GM12878 (cell line): Measurements from ENCODE around the gene ARPC1B. TPM values are rescaled to one million over a fixed set of nuclear protein-coding genes. Genes with fewer than 3 reads are reported as not detected.

Experiments used
- ATAC-seq: fragments of 200-7000 bp; cut with Tn5 transposase; 3 replicates; pipeline ENCODE4 v1.9.1; 2020; ENCODE audit warnings: mild to moderate bottlenecking, moderate library complexity
- BruUV-seq: library from RNA; stranded (reverse); fragments of 400-500 nt; replicated peaks from 2 replicates; lab custom pipeline; 2021; lab: Mats Ljungman, UMichigan
- CTCF ChIA-PET: fragments of 300-600 bp; sonication (Branson Sonifier 250); formaldehyde crosslinking; extraction: SDS; loops from one replicate; lab custom pipeline; 2021; ENCODE audit warnings: inconsistent platforms; lab: Yijun Ruan, JAX
- POLR2A ChIA-PET: fragments of 350-600 bp; formaldehyde crosslinking; extraction: SDS; loops from one replicate; lab custom pipeline; 2021; ENCODE audit warnings: inconsistent platforms; lab: Charles Lee
- RAD21 ChIA-PET: fragments of 300-600 bp; sonication (Branson Sonifier 250); formaldehyde crosslinking; loops from one replicate; lab custom pipeline; 2023; ENCODE audit warnings: antibody characterized with exemption; ENCODE audit not compliant: unreplicated experiment; lab: Charles Lee
- SMC1A ChIA-PET: fragments of 300-600 bp; sonication (Branson Sonifier 250); formaldehyde crosslinking; loops from one replicate; lab custom pipeline; 2023; ENCODE audit not compliant: unreplicated experiment, uncharacterized antibody; lab: Charles Lee
- DNase-seq: peaks from one replicate; pipeline ENCODE4 v3.0.0-alpha.2; 2011; ENCODE audit warnings: low read depth, low spot score
- FAIRE-seq: peaks from 3 replicates; lab custom pipeline; 2011; peaks lifted over from hg19 to GRCh38; lab: Jason Lieb, UNC
- H2AFZ ChIP-seq: 2 replicates; pipeline ENCODE4 v1.6.0; 2011; ENCODE audit warnings: low read depth, low read length, control low read depth; ENCODE audit not compliant: control insufficient read depth
- H3K27ac ChIP-seq: 2 replicates; pipeline ENCODE4 v1.5.1; 2011; ENCODE audit warnings: control low read depth; ENCODE audit not compliant: control insufficient read depth, insufficient read depth
- H3K27me3 ChIP-seq, 2 experiments: replicated peaks in 1 of 2; 2 replicates each; pipeline versions ENCODE4 v1.6.0 to v1.6.1; 2011; ENCODE audit warnings: low read length in 1 of 2; ENCODE audit not compliant: control insufficient read depth in 2 of 2, insufficient read depth in 2 of 2
- H3K36me3 ChIP-seq, 2 experiments: 2 replicates each; pipeline ENCODE4 v1.5.1; 2011; ENCODE audit warnings: low read length in 1 of 2; ENCODE audit not compliant: control insufficient read depth in 2 of 2, insufficient read depth in 2 of 2
- H3K4me1 ChIP-seq: 2 replicates; pipeline ENCODE4 v1.6.1; 2011; ENCODE audit warnings: mild to moderate bottlenecking, low read length, moderate library complexity, mixed read lengths; ENCODE audit not compliant: control insufficient read depth, insufficient read depth
- H3K4me2 ChIP-seq: 2 replicates; pipeline ENCODE4 v1.6.0; 2011; ENCODE audit warnings: control low read depth; ENCODE audit not compliant: control insufficient read depth, insufficient read depth
- H3K4me3 ChIP-seq: fragments of 200-600 bp; sonication (generic); 2 replicates; pipeline ENCODE4 v1.5.1; 2016
- H3K79me2 ChIP-seq: 2 replicates; pipeline ENCODE4 v1.6.0; 2011; ENCODE audit warnings: low read length; ENCODE audit not compliant: control insufficient read depth, insufficient read depth
- H3K9ac ChIP-seq: 2 replicates; pipeline ENCODE4 v1.8.0; 2011; ENCODE audit warnings: low read length, control low read depth, mixed read lengths; ENCODE audit not compliant: control insufficient read depth, insufficient read depth
- H3K9me3 ChIP-seq: replicated peaks from 3 replicates; pipeline ENCODE4 v1.5.1; 2011; ENCODE audit warnings: mild to moderate bottlenecking, low read length; ENCODE audit not compliant: control insufficient read depth, insufficient read depth
- H4K20me1 ChIP-seq: 2 replicates; pipeline ENCODE4 v1.6.0; 2011; ENCODE audit not compliant: control insufficient read depth, insufficient read depth
- ASH2L ChIP-seq: fragments of 300-600, 200-600 bp; sonication (generic); IDR thresholded peaks from 2 replicates; pipeline ENCODE4 v1.6.1; 2017; ENCODE audit warnings: low read depth, mild to moderate bottlenecking, borderline replicate concordance
- CEBPB ChIP-seq, 2 experiments: fragments of 150-350 bp in 1 of 2; IDR thresholded peaks; 2 replicates each; pipeline ENCODE4 v1.6.1; 2012 to 2014; ENCODE audit warnings: low read depth in 2 of 2, low read length in 2 of 2, borderline replicate concordance in 1 of 2, inconsistent platforms in 1 of 2
- CREB1 ChIP-seq: IDR thresholded peaks from 2 replicates; pipeline ENCODE4 v1.6.1; 2012; ENCODE audit warnings: low read depth, mild to moderate bottlenecking, inconsistent platforms
- DPF2 ChIP-seq: fragments of 450-650 bp; IDR thresholded peaks from 2 replicates; pipeline ENCODE4 v1.6.1; 2017; ENCODE audit warnings: mild to moderate bottlenecking
- E2F4 ChIP-seq: IDR thresholded peaks from 2 replicates; pipeline ENCODE4 v1.6.1; 2012; ENCODE audit warnings: low read depth, low read length, improper control_type of control experiment
- EED ChIP-seq: sonication (generic); IDR thresholded peaks from 2 replicates; pipeline ENCODE4 v1.6.1; 2016; ENCODE audit warnings: antibody characterized with exemption, low read depth
- HDAC6 ChIP-seq: fragments of 200-600 bp; sonication (generic); IDR thresholded peaks from one replicate; pipeline ENCODE4 v1.8.0; 2017; ENCODE audit warnings: antibody characterized with exemption; ENCODE audit not compliant: unreplicated experiment
- IKZF1 ChIP-seq: fragments of 450-650 bp; conservative IDR thresholded peaks from 2 replicates; pipeline ENCODE4 v1.6.1; 2017; ENCODE audit warnings: antibody characterized with exemption, mild to moderate bottlenecking
- KLF5 ChIP-seq: fragments of 450-650 bp; IDR thresholded peaks from 2 replicates; pipeline ENCODE4 v1.6.1; 2014; ENCODE audit warnings: mild to moderate bottlenecking; ENCODE audit not compliant: partially characterized antibody
- MTA3 ChIP-seq: IDR thresholded peaks from 2 replicates; pipeline ENCODE4 v1.6.1; 2012; ENCODE audit warnings: low read length, inconsistent platforms, borderline replicate concordance
- NBN ChIP-seq: fragments of 450-650 bp; IDR thresholded peaks from 2 replicates; pipeline ENCODE4 v1.6.1; 2016
- NKRF ChIP-seq: fragments of 450-650 bp; conservative IDR thresholded peaks from 2 replicates; pipeline ENCODE4 v1.6.1; 2017; ENCODE audit warnings: mild to moderate bottlenecking, moderate library complexity
- NR2F1 ChIP-seq: fragments of 450-650 bp; conservative IDR thresholded peaks from 2 replicates; pipeline ENCODE4 v1.6.1; 2017; ENCODE audit warnings: mild to moderate bottlenecking
- POLR2AphosphoS2 ChIP-seq: IDR thresholded peaks from 2 replicates; pipeline ENCODE4 v1.6.1; 2011; ENCODE audit warnings: low read depth, mild to moderate bottlenecking, low read length, improper control_type of control experiment, moderate library complexity
- POLR2AphosphoS5 ChIP-seq: IDR thresholded peaks from 2 replicates; pipeline ENCODE4 v1.6.1; 2011; ENCODE audit warnings: mild to moderate bottlenecking, low read length, inconsistent platforms
- RCOR1 ChIP-seq: conservative IDR thresholded peaks from 2 replicates; pipeline ENCODE4 v1.6.1; 2012; ENCODE audit warnings: low read depth, low read length, improper control_type of control experiment
- RELB ChIP-seq: fragments of 450-650 bp; IDR thresholded peaks from 2 replicates; pipeline ENCODE4 v1.6.1; 2017; ENCODE audit warnings: low read depth, mild to moderate bottlenecking, moderate library complexity
- SPI1 ChIP-seq: IDR thresholded peaks from 2 replicates; pipeline ENCODE4 v1.6.1; 2011; ENCODE audit warnings: low read depth, mild to moderate bottlenecking, low read length, moderate library complexity, borderline replicate concordance; ENCODE audit not compliant: insufficient read depth
- TAF1 ChIP-seq: IDR thresholded peaks from 2 replicates; pipeline ENCODE4 v1.6.1; 2011; ENCODE audit warnings: mild to moderate bottlenecking, low read depth, low read length, borderline replicate concordance
- ZNF217 ChIP-seq: fragments of 450-650 bp; IDR thresholded peaks from 2 replicates; pipeline ENCODE4 v1.6.1; 2017; ENCODE audit warnings: antibody characterized with exemption, mild to moderate bottlenecking
- WGBS: methylation state at CpG from one replicate; pipeline ENCODE4 v1.1.6; 2016; ENCODE audit warnings: low lambda C conversion rate; ENCODE audit not compliant: insufficient replicate concordance, insufficient coverage; ENCODE audit errors: missing lambda C conversion rate; 5-methylcytosine and 5-hydroxymethylcytosine counted together
- in situ Hi-C: fragments of 300-500 bp; cut with MboI; formaldehyde crosslinking; loops from 9 replicates; pipeline ENCODE4 v1.14.3; 2018; ENCODE audit warnings: mixed read lengths
- intact Hi-C: fragments of 100-400 bp; cut with micrococcal nuclease; formaldehyde crosslinking; loops from one replicate; pipeline ENCODE4 v1.14.2; 2022; ENCODE audit not compliant: unreplicated experiment
- polyA plus RNA-seq, 11 experiments: library from polyadenylated mRNA; depleted of rRNA in 4 of 11; unstranded in 6 of 11; stranded (reverse) in 5 of 11; fragments of >200 nt; fragmentation: Nextera tagmentation in 4 of 11; fragmentation: Illumina TruSeq in 1 of 11; extraction: Ambion mirVana in 4 of 11; extraction: Trizol in 1 of 11; gene quantifications; 1 replicate in 1 of 11; 2 replicates in 10 of 11; pipeline versions ENCODE4 v1.2.1 to v1.2.3, GENCODE V29; 2011 to 2016; ENCODE audit warnings: inconsistent platforms in 2 of 11, missing spikeins in 2 of 11, low read depth in 1 of 11
- total RNA-seq, 4 experiments: library from RNA; depleted of rRNA in 3 of 4; stranded (reverse); fragments of >200 nt in 3 of 4; fragmentation: Illumina TruSeq in 1 of 4; extraction: Trizol in 1 of 4; gene quantifications; 2 replicates each; pipeline versions ENCODE4 v1.2.1 to v1.2.3, GENCODE V29; 2013 to 2021

ARPC1B gene
- total and polyA plus RNA-seq, 10 of the 15 experiments (the other 5 are each of a cell fraction or from before 2014, with no cell fraction given), result 14.1 to 762 (median 387) TPM

DNA sequence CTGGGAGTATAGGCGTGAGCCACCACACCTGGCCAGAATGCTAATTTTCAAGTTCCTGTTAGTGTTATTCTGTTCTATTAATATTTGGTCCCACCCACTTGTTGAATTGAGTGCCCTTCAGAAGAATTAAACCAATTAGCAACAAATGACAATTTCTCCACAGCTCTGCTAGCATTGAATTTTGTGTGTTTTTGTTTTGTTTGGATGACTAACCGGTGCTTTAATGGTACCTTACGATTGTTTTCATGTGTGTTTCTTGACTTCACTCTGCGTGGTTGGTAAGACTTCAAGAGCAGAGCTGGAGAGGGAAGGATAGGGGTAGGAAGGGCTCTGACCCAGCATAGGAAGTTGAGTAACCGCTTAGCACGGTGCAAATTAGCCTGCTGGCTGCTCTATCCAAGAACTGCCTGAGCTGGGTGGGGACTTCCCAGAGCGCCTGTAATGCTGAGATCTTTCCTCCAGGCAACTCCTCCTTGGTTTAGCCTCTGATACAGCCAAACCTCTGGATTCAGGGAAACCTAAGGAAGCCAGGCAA, 4.6 kb downstream of the ARPC1B start:
- Histone ChIP-seq H3K9ac (peak overlapping the region; percentile 95), H3K4me3 (peak overlapping the region; percentile 64), H3K9me3 (no peaks in the 10 kb centered on the region), H3K4me2 (peak overlapping the region; percentile 96), H3K36me3 (peaks cover 1 to 10% of the 10 kb centered on the region in 2 experiments), H3K27ac (peak overlapping the region; percentile 100), H4K20me1 (no peaks in the 10 kb centered on the region; the same call in 1 of the 2 replicates), H3K79me2 (peaks cover 79% of the 10 kb centered on the region), H3K27me3 (no peaks in the 10 kb centered on the region), H2AFZ (no peak overlapping the region), H3K4me1 (peaks cover 45% of the 10 kb centered on the region)
- CTCF ChIA-PET, result interaction anchor here (1.0 to 1.1 kb wide), 2 partner anchors 14 to 30 kb away, joined by 4 read pairs; partner anchors contain the start of genes BUD31 and PDAP1
- POLR2A ChIA-PET, result interaction anchor here (0.5 to 2.8 kb wide), 5 partner anchors 15 to 814 kb away, joined by 3 to 51 read pairs (median 4); partner anchors contain the start of genes BUD31 and PDAP1
- intact Hi-C loops, result no loop called here
- ATAC-seq (peak; percentile 36), DNase-seq (peak; percentile 68), FAIRE-seq (peak; percentile 73)
- in situ Hi-C loops, result no loop called here
- 3% methylated on average over 7 of the region's 7 CpGs for WGBS
- BruUV-seq, result no TSS peak
- SMC1A ChIA-PET, result interaction anchor here (0.8 to 2.7 kb wide), 2 partner anchors 29 to 94 kb away, joined by 3 to 20 read pairs; partner anchors contain the start of genes BUD31 and PDAP1
- RAD21 ChIA-PET, result interaction anchor here (0.6 to 2.3 kb wide), 3 partner anchors 28 to 111 kb away, joined by 5 to 15 read pairs (median 7); partner anchors contain the start of genes BUD31 and PDAP1
- peak; percentile 47; the same call in 1 of the 2 replicates for TF ChIP-seq POLR2AphosphoS5
- no peak for TF ChIP-seq MTA3
- no peak for TF ChIP-seq ASH2L
- no peak for TF ChIP-seq HDAC6
- peak; percentile 64 for TF ChIP-seq RELB
- 0 out of 2 replicates have a peak, but pooled peaks have one; percentile 31 for TF ChIP-seq NR2F1
- TF ChIP-seq RCOR1, result no peak
- TF ChIP-seq NBN, result peak; percentile 36; the same call in 1 of the 2 replicates
- no peak for TF ChIP-seq KLF5
- TF ChIP-seq IKZF1, result peak; percentile 63
- TF ChIP-seq POLR2AphosphoS2, result no peak; the same call in 1 of the 2 replicates
- TF ChIP-seq CEBPB (IDR thresholded peaks at IDR 0.05; ENCODE audit: borderline replicate concordance in 1 of 2, low read depth in 2 of 2, low read length in 2 of 2), result 0 out of 4 replicates have a peak, but pooled peaks of 1 of the 2 experiments have one; percentile 15
- TF ChIP-seq E2F4, result no peak
- no peak for TF ChIP-seq TAF1
- TF ChIP-seq EED, result peak; percentile 69
- TF ChIP-seq DPF2, result peak; percentile 56; the same call in 1 of the 2 replicates
- TF ChIP-seq ZNF217, result peak; percentile 51; the same call in 1 of the 2 replicates
- 0 out of 2 replicates have a peak, but pooled peaks have one; percentile 5 for TF ChIP-seq SPI1
- TF ChIP-seq CREB1, result no peak
- peak; percentile 44; the same call in 1 of the 2 replicates for TF ChIP-seq NKRF
